Adrenal gland (tissue), 12 donors: ENCODE data around the gene FAXDC2. TPM values are rescaled to one million over a fixed set of nuclear protein-coding genes. Genes with fewer than 3 reads are reported as not detected.
"Not testable (repeated sequence)": the region's sequence is repeated elsewhere in the genome, so short reads cannot be mapped to it uniquely, and the experiment has no call there.

ENCODE experiments used
- DNase-seq, 7 donors: peaks; one replicate each; pipeline ENCODE4 v3.0.0-alpha.2; 2019 to 2020
- H3K27ac ChIP-seq, 5 donors: fragments of 200-600 bp; sonication (generic) in 4 of 5; 1 replicate in 3 of 5; 2 replicates in 2 of 5; pipeline versions ENCODE4 v1.5.1 to v1.8.0; 2016 to 2020; ENCODE audit warnings: mild to moderate bottlenecking in 1 of 5
- H3K27me3 ChIP-seq: fragments of 200-600 bp; 2 replicates; pipeline ENCODE4 v1.8.0; 2021
- H3K36me3 ChIP-seq, 2 donors: fragments of 200-600 bp; replicated peaks in 1 of 2; 1 replicate in 1 of 2; 2 replicates in 1 of 2; pipeline versions ENCODE4 v1.5.1 to v1.8.0; 2018 to 2022
- H3K4me1 ChIP-seq, 2 donors: fragments of 200-600 bp; replicated peaks in 1 of 2; 1 replicate in 1 of 2; 2 replicates in 1 of 2; pipeline versions ENCODE4 v1.5.1 to v1.8.0; 2018 to 2021
- H3K4me3 ChIP-seq, 4 donors: fragments of 200-600 bp; sonication (generic) in 3 of 4; one replicate each; pipeline ENCODE4 v1.5.1; 2016 to 2018
- H3K9me3 ChIP-seq, 3 donors: fragments of 200-600 bp; sonication (generic) in 1 of 3; replicated peaks in 1 of 3; 1 replicate in 2 of 3; 2 replicates in 1 of 3; pipeline versions ENCODE4 v1.5.1 to v1.8.0; 2016 to 2021
- CTCF ChIP-seq, 6 experiments: fragments of 450-650 bp in 4 of 6; fragments of 200-600 bp in 2 of 6; sonication (generic) in 1 of 6; IDR thresholded peaks; 1 replicate in 5 of 6; 2 replicates in 1 of 6; pipeline versions ENCODE4 v1.5.1 to v1.8.0; 2016 to 2021; ENCODE audit warnings: antibody characterized with exemption in 6 of 6, mild to moderate bottlenecking in 2 of 6, moderate library complexity in 1 of 6
- POLR2A ChIP-seq, 2 donors: fragments of 450-650 bp; IDR thresholded peaks; one replicate each; pipeline ENCODE4 v1.6.1; 2017; ENCODE audit warnings: antibody characterized with exemption in 2 of 2, mild to moderate bottlenecking in 2 of 2, moderate library complexity in 1 of 2
- WGBS, 4 donors: extraction: QIAGEN DNeasy Blood & Tissue Kit in 2 of 4; methylation state at CpG; one replicate each; pipeline versions ENCODE4 v1.1.5 to v1.1.7; 2013 to 2017; 5-methylcytosine and 5-hydroxymethylcytosine counted together
- intact Hi-C, 2 donors: fragments of 100-400 bp; cut with DNase I; formaldehyde crosslinking; loops; one replicate each; pipeline versions ENCODE4 v1.14.1 to v1.15.0; 2022 to 2023
- polyA plus RNA-seq, 3 donors: library from polyadenylated mRNA; stranded (reverse); fragments of 200-250 nt in 2 of 3; fragments of 350-450 nt in 1 of 3; fragmentation: Illumina TruSeq in 1 of 3; extraction: RNeasy Lipid Tissue Mini Kit (QIAGEN cat#74804) in 1 of 3; gene quantifications; one replicate each; pipeline ENCODE4 v1.2.3, GENCODE V29; 2013 to 2014
- total RNA-seq, 9 donors: library from RNA; depleted of rRNA in 4 of 9; stranded (reverse); fragments of >200 nt in 4 of 9; fragments of 120-200 nt in 1 of 9; fragmentation: NEBNext Ultra II Directional in 1 of 9; extraction: Animal tissue kit (Norgen Biotek cat#: 25700) in 1 of 9; gene quantifications; one replicate each; pipeline versions ENCODE4 v1.1.0 to v1.2.4, GENCODE V29; 2013 to 2023
- donor health status: healthy with polysubstance abuse.
- donor health status: Bipolar disorder and iron deficiency.
- donor health status: DM: yes; HTN: yes; CAD: no.
- donor health status: DM: no; HTN: no; CAD: no.
- donor health status: DM: no; HTN: no; CAD: no.
- donor health status: DM: yes; HTN: yes; CAD: no.

The FAXDC2 gene
- total and polyA plus RNA-seq, 12 donors: 12.2 to 86.2 (median 44.0) TPM

- H3K27ac ChIP-seq: peak overlapping the region in 1 of 5 donors; percentile 45
Measured at GRCh38 chr5:154840435-154841272, 9.7 kb downstream of the FAXDC2 start.

GRCh38 chr5:154837009-154837901 lies 13.1 kb downstream of the FAXDC2 start:
- TF ChIP-seq CTCF (IDR thresholded peaks at IDR 0.05) (no peak), POLR2A (IDR thresholded peaks at IDR 0.05) (no peak)

More at GRCh38 chr5:154840435-154841272, 9.7 kb downstream of the FAXDC2 start:
- intact Hi-C loops: no loop called here
- no peaks in the 10 kb centered on the region for H3K9me3 ChIP-seq
- 76 to 85% (median 82%) methylated on average over 6 of the region's 6 CpGs for WGBS, 4 donors
- peaks cover 0 to 8% of the 10 kb centered on the region in 2 donors for H3K4me1 ChIP-seq
- H3K27me3 ChIP-seq: no peaks in the 10 kb centered on the region
- no peak overlapping the region for H3K4me3 ChIP-seq
- peaks cover 0 to 9% of the 10 kb centered on the region in 2 donors for H3K36me3 ChIP-seq
- TF ChIP-seq CTCF (IDR thresholded peaks at IDR 0.05): no peak
- no peak for TF ChIP-seq POLR2A (IDR thresholded peaks at IDR 0.05)
- DNase-seq: no peak

GRCh38 chr5:154836225-154836624 lies 14.2 kb downstream of the FAXDC2 start:
- Histone ChIP-seq H3K4me1 (peaks cover 3 to 15% of the 10 kb centered on the region in 2 donors), H3K4me3 (no peak overlapping the region), H3K36me3 (peaks cover 0 to 12% of the 10 kb centered on the region in 2 donors), H3K9me3 (no peaks in the 10 kb centered on the region), H3K27ac (peak overlapping the region in 2 of 5 donors; percentile 60 to 77), H3K27me3 (no peaks in the 10 kb centered on the region)
- DNase-seq: no peak
- no peak for TF ChIP-seq CTCF (IDR thresholded peaks at IDR 0.05)
- no peak for TF ChIP-seq POLR2A (IDR thresholded peaks at IDR 0.05)
- intact Hi-C loops: no loop called here
- 80 to 90% (median 88%) methylated on average over 6 of the region's 6 CpGs for WGBS, 4 donors

More at GRCh38 chr5:154837009-154837901, 13.1 kb downstream of the FAXDC2 start:
- Histone ChIP-seq H3K27ac (no peak overlapping the region), H3K36me3 (peaks cover 0 to 9% of the 10 kb centered on the region in 2 donors), H3K27me3 (no peaks in the 10 kb centered on the region), H3K4me3 (no peak overlapping the region), H3K4me1 (peaks cover 3 to 15% of the 10 kb centered on the region in 2 donors), H3K9me3 (no peaks in the 10 kb centered on the region)
- intact Hi-C loops: no loop called here
- 73 to 85% (median 81%) methylated on average over 6 of the region's 6 CpGs for WGBS, 4 donors
- no peak for DNase-seq

GRCh38 chr5:154835701-154836052 lies 14.7 kb downstream of the FAXDC2 start:
- intact Hi-C loops, H3K9me3 ChIP-seq, H3K4me3 ChIP-seq, H3K27me3 ChIP-seq: not testable (repeated sequence)
- peak overlapping the region in 3 of 5 donors; percentile 58 to 77 (median 60) for H3K27ac ChIP-seq
- peaks cover 3 to 15% of the 10 kb centered on the region in 2 donors for H3K4me1 ChIP-seq
- peak in 1 of 7 donors; percentile 22 for DNase-seq
- WGBS, 4 donors: 61 to 76% (median 72%) methylated on average over 9 of the region's 9 CpGs
- peaks cover 0 to 12% of the 10 kb centered on the region in 2 donors for H3K36me3 ChIP-seq
